ENCODE data around the gene KDM2B.

- TF ChIP-seq MAX (IDR thresholded peaks at IDR 0.05; ENCODE audit: low read depth, low read length) = no peak
- no peak for TF ChIP-seq CTCF (IDR thresholded peaks at IDR 0.05; ENCODE audit: low read depth, low read length)
These were observed 47.7 kb upstream of the KDM2B start for GRCh38 chr12:121628536-121628935.

Measured in NB4 (cell line).